GM18907 (cell line): ENCODE results near the gene GALNT11.
"Not testable (repeated sequence)": the region's sequence is repeated elsewhere in the genome, so short reads cannot be mapped to it uniquely, and the experiment has no call there.

Experiments
- ATAC-seq: cut with Tn5 transposase; IDR thresholded peaks from one replicate; pipeline ENCODE4 v1.9.1; 2021; ENCODE audit warnings: mild to moderate bottlenecking, moderate library complexity; ENCODE audit not compliant: unreplicated experiment

The GALNT11 gene

DNA sequence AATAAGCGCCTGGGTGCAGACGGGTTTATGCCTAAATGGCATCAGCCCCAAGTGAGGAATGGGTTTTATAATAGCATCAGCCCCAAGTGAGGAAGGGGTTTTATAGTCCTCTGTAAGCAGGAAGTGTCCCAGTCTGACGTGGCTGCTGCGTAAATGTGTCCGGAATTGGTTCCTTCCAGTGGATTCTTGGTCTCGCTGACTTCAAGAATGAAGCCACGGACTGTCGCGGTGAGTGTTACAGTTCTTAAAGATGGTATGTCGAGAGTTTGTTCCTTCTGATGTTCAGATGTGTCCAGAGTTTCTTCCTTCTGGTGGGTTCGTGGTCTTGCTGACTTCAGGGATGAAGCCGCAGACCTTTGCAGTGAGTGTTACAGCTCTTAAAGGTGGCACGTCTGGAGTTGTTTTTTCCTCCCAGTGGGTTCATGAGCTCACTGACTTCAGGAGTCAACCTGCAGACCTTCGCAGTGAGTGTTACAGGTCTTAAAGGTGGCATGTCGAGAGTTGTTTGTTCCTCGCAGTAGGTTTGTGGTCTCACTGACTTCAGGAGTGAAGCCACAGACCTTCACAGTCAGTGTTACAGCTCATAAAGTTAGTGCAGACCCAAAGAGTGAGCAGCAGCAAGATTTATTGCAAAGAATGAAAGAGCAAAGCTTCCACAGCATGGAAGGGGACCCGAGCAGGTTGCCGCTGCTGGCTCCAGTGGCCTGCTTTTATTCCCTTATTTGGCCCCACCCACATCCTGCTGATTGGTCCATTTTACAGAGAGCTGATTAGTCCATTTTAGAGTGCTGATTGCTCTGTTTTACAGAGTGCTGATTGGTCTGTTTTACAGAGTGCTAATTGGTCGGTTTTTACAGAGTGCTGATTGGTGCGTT is 2.3 kb downstream of the GALNT11 start:
- ATAC-seq: not testable (repeated sequence)

DNA sequence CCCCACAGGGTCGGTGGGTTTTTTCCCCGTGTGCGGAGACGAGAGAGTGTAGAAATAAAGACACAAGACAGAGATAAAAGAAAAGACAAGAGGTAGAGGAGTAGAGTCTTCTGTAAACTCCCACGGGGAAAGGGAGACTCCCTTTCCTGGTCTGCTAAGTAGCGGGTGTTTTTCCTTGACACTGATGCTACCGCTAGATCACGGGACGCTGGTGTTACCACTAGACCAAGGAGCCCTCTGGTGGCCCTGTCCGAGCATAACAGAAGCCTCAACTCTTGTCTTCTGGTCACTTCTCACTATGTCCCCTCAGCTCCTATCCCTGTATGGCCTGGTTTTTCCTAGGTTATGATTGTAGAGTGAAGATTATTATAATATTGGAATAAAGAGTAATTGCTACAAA is 4.6 kb downstream of the GALNT11 start:
- not testable (repeated sequence) for ATAC-seq

DNA sequence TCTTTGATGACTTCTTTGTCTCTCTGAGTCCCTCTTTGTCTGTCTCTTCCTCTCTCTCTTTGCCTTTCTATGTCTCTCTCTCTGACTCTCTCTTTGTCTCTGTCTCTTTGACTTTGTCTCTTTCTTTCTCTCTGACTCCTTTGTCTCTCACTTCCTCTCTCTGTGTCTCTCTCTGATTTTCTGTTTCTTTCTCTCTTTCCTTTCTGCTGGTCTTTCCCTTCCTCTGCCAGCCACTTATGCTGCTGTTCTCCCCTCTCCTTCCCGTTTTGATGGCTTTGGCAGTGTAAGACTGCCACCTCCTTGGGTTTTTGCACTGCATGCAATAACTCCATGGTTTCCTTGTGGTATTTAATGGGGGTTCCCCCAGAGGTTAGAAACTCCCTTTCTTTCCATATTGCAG is 5.2 kb downstream of the GALNT11 start:
- not testable (repeated sequence) for ATAC-seq

DNA sequence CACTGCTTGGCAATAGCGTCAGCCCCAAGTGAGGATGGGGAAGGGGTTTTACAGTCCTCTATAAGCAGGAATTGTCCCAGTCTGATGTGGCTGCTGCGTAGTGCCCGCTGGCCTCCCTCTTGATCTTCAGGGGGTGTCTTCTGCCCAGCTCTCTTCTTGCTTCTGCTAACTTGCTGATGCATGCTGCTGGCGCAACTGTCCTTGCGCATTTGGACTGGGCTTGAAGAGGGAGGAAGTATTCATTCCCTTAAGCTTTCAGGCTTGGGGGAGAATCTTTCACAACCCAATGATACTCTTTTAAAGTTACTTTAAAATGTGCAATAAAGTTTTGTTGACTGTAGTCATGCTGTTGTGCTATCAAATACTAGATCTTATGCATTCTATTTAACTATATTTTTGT is 10.3 kb downstream of the GALNT11 start:
- no peak for ATAC-seq

DNA sequence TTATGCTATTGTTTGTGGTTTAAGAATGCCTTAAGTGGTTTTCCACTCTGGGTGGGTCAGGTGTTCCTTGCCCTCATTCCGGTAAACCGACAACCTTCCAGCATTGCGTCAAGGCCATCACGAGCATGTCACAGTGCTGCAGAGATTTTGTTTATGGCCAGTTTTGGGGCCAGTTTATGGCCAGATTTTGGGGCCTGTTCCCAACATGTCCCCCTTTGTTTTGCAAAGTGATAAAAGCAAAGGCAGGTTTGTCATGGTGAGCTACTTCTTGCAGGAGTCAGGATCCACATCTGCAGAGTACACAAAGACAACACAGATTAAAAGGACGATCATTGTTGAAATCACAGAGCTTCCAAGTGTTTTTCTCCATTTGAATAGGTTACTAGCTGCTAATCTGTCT is 12.9 kb downstream of the GALNT11 start:
- ATAC-seq: not testable (repeated sequence)

DNA sequence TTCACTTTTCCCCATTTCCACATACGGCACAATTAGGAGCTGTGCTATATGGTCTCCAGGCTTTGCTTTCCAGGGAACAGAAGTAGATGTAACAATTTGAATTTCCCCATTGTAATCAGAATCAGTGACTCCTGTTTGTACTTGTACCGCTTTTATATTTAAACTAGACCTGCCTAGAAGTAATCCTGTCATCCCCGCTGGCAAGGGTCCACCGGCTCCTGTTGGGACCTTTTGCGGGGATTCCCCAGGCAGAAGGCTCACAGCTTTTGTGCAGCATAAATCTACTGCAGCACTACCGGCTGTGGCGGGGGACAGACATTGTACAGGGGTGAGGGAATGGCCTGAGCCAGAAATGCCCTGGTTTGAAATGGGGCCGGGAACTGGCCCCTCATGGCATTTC is 17.6 kb downstream of the GALNT11 start:
- not testable (repeated sequence) for ATAC-seq

DNA sequence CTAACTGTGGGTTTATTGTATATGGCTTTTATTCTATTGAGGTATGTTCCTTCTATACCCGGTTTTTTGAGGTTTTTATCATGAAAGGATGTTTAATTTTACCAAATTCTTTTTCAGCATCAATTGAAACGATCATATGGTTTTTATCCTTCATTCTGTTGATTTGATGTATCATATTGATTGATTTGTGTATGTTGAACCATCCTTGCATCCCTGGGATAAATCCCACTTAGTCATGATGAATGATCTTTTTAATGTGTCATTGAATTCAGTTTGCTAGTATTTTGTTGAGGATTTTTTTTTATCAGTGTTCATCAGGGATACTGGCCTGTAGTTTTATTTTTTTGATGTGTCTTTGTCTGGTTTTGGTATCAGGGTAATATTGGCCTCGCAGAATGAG is 19.4 kb downstream of the GALNT11 start:
- not testable (repeated sequence) for ATAC-seq

DNA sequence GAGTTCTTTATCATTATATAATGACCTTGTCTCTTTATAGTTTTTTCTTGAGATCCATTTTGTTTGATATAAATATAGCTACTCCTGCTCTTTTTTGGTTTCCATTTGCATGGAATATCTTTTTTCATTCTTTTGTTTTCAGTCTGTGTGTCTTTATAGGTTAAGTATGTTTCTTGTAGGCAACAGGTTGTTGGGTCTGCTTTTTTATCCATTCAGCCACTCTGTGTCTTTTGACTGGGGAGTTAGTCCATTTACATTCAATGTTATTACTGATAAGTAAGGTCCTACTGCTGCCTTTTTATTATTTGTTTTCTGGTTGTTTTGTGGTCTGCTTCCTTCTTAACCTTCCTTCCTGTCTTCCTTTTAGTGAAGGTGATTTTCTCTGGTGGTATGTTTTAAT is 21.1 kb downstream of the GALNT11 start:
- ATAC-seq: no peak

DNA sequence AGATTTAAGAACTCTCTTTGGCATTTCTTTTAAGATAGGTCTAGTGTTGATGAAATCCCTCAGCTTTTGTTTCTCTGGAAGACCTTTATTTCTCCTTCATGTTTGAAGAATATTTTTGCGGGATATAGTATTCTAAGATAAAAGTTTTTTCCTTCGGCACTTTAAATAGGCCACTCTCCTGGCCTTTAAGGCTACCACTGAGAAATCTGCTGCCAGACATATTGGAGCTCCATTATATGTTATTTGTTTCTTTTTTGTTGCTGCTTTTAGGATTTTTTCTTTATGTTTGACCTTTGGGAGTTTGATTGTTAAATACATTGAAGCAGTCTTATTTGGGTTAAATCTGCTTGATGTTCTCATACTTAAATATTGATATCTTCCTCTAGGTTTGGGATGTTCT is 22.6 kb downstream of the GALNT11 start:
- no peak for ATAC-seq

DNA sequence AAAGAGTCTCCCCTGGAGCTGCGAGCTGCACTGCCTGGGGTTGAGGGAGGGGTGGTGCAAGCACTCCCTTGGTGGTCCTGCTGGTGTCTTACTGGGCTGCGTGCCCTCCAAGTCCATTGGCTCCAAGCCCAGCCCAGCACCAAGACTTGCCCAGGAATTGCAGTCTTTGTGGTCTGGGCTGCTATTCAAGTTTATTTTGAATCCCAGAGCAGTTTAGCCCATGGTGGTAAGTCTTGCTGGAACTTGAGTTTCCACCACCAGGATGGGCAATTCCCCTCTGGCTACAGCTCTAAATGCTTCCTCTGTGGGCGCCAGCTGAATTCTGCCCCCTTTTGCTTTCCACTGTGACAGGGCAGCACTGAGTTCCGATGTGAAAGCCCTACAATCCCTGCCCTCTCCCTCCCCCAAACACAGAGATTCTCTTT is 25.1 kb downstream of the GALNT11 start:
- ATAC-seq: no peak

DNA sequence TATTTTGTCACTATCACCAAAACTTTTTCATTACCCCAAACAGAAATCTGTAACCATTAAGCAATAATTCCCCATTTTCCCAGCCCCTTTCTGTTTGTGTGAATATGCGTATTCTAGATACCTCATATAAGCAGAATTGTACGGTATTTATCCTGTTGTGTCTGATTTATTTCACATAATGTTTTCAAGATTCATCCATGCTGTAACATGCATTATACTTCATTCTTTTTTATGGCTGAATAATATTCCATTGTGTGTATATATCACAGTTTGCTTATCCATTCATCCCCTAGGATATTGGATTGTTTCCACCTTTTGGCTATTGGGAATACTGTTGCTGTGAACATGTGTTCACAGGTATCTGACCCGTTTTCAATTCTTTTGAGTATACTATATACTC is 26.5 kb downstream of the GALNT11 start:
- no peak for ATAC-seq

DNA sequence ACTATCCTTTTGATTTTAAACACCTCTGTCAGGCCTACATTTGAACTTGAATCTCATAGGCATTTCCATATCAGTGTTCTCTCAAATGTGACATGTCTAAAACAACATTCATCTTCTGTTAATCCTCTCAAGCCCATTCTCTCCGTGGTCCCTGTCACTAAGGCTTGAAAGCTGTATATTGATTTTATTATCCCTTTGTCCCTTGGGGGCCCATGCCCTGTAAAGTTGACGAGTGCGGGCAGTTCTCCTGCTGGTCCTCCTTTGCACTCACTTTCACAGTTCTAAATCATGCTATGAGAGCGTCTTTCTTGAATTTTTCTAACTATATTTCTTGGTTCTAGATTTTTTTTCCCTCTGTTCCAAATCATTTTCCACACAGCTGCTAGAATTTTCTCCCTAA is 27.3 kb downstream of the GALNT11 start:
- no peak for ATAC-seq

DNA sequence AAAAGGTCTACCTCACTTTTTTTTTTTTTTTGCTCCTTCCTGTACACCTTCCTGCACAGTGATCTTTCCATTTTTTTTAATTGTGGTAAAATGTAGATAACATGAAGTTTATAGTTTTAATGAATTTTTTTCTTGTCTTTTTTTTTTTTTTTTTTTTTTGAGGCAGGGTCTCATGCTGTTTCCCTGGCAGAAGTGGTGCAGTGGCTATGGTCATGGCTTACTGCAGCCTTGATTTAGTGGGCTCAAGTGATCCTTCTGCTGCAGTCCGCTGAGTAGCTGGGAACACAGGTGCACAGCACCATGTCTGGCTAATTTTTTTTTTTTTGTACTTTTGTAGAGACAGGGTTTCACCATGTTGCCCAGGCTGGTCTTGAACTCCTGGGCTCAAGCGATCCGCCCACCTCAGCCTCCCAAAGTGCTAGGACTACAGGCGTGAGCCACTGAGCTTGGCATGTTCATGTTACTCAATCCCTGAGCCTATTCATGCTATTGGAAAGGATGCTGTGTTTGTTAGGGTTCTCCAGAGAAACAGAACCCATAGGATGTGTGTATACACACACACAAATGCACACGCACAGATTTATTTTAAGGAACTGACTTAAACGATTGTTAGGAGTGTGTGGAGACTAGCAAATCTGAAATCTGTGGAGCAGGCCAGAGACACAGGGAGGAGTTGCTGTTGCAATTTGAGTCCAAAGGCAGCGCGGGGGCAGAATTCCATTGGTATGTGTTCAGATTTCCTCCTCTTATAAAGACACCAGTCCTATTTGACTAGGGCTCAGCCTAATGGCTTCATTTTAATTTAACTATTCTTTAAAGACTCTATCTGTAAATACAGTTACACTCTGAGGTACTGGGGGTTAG is 29.1 kb downstream of the GALNT11 start:
- no peak for ATAC-seq

DNA sequence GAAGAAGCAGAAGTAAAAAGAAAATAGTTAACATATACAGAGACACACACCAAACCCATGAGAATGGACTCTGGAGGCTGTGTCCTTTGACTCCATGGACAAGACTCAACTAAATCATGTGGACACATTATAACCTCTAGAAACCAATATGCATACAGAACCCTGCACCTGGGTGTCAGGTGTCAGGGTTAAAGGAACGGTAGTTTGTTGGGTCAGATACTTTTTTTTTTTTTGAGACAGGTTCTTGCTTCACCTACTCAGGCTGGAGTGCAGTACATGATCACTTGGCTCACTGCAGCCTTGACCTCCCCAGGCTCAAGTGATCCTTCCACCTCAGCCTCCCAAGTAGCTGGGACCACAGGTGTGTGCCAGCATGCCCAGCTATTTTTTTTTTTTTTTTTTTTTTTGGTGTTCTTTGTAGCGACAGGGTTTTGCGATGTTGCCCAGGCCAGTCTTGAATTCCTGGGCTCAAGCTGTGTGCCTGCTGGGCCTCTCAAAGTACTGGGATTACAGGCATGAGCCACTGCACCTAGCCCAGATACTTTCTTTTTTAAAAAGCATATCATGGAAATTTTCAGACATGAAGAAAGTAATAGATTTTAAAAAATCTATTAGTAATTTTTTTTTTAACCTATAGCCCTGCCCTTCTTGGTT is 31.3 kb downstream of the GALNT11 start:
- no peak for ATAC-seq

DNA sequence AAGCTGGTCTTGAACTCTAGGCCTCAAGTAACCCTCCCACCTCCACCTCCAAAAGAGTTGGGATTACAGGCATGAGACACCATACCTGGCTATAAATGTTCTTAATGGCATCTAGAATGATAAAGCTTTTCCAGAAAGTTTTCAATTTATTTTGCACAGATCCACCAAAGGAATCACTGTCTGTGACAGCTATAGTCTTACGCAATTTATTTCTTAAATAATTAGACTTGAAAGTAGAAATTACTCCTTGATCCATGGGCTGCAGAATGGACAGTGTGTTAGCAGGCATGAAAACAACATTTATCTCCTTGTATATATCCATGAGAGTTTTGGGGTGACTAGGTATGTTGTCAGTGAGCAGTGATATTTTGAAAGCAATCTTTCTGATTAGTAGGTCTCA is 33.8 kb downstream of the GALNT11 start:
- no peak for ATAC-seq

DNA sequence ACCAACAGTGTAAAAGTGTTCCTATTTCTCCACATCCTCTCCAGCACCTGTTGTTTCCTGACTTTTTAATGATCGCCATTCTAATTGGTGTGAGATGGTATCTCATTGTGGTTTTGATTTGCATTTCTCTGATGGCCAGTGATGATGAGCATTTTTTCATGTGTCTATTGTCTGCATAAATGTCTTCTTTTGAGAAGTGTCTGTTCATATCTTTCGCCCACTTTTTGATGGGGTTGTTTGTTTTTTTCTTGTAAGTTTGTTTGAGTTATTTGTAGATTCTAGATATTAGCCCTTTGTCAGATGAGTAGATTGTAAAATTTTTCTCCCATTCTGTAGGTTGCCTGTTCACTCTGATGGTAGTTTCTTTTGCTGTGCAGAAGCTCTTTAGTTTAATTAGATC is 35.6 kb downstream of the GALNT11 start:
- not testable (repeated sequence) for ATAC-seq

DNA sequence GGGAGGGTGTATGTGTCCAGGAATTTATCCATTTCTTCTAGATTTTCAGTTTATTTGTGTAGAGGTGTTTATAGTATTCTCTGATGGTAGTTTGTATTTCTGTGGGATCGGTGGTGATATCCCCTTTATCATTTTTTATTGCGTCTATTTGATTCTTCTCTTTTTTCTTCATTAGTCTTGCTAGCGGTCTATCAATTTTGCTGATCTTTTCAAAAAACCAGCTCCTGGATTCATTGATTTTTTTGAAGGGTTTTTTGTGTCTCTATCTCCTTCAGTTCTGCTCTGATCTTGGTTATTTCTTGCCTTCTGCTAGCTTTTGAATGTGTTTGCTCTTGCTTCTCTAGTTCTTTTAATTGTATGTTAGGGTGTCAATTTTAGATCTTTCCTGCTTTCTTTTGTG is 37.7 kb downstream of the GALNT11 start:
- not testable (repeated sequence) for ATAC-seq

DNA sequence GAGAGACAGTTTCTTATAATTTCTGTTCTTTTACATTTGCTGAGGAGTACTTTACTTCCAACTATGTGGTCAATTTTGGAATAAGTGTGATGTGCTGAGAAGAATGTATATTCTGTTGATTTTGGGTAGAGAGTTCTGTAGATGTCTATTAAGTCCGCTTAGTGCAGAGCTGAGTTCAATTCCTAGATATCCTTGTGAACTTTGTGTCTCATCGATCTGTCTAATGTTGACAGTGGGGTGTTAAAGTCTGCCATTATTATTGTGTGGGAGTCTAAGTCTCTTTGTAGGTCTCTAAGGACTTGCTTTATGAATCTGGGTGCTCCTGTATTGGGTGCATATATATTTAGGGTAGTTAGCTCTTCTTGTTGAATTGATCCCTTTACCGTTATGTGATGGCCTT is 38.3 kb downstream of the GALNT11 start:
- ATAC-seq: not testable (repeated sequence)

DNA sequence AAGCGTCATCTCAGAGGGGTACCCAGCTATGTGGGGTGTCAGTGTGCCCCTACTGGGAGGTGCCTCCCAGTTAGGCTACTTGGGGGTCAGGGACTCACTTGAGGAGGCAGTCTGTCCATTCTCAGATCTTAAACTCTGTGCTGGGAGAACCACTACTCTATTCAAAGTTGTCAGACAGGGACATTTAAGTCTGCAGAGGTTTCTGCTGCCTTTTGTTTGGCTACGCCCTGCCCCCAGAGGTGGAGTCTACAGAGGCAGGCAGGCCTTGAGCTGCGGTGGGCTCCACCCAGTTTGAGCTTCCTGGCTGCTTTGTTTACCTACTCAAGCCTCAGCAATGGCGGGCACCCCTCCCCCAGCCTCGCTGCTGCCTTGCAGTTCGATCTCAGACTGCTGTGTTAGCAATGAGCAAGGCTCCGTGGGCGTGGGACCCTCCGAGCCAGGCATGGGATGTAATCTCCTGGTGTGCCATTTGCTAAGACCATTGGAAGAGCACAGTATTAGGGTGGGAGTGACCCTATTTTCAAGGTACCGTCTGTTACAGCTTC is 40.4 kb downstream of the GALNT11 start:
- ATAC-seq: not testable (repeated sequence)

DNA sequence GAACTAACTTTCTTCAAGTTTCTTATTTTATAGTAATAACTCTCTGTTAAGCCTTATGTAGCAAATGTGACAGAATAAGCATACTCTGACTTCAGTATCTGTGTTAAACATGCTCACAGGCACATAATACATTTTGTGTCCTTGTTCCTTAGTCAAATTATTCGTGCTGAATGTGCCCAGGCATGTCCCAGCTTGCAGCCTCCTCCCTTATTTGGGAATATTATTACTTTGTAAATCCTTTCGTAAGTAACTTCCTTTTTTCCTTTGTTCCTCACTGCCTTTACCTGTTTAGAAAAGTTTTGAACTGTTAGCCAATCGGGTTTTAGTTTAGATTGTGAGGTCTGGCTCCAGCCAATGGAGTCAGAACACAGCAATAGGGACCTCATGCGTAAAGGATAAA is 46.9 kb downstream of the GALNT11 start:
- no peak for ATAC-seq

DNA sequence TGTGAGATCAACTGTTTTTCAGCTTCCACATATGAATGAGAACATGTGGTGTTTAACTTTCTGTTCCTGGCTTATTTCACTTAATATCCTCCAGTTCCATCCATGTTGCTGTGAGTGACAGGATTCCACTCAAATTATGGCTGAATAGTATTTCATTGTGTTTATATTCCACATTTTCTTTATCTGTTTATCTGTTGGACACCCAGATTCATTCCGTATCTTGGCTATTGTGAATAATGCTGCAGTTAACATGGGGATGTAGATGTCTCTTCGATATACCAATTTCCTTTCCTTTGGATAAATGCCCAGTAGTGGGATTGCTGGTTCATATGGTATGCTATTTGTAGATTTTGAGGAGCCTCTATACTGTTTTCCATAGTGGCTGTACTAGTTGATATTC is 47.9 kb downstream of the GALNT11 start:
- ATAC-seq: no peak
